KOPT-K1 (cell line): ENCODE measurements around the gene C1QTNF5.

Experiments used
- H3K27ac ChIP-seq: fragments of 200-600 bp; sonication (generic); 2 replicates; pipeline ENCODE4 v1.5.1; 2016; ENCODE audit warnings: antibody characterized with exemption, mild to moderate bottlenecking, low read depth, low read length; ENCODE audit not compliant: poor library complexity, severe bottlenecking
- H3K36me3 ChIP-seq: fragments of 200-600 bp; sonication (generic); 2 replicates; pipeline ENCODE4 v1.5.1; 2017; ENCODE audit warnings: antibody characterized with exemption, mild to moderate bottlenecking, low read length, moderate library complexity; ENCODE audit not compliant: insufficient read depth
- H3K9me3 ChIP-seq: fragments of 200-600 bp; sonication (generic); 2 replicates; pipeline ENCODE4 v1.5.1; 2017; ENCODE audit warnings: antibody characterized with exemption, low read length, mild to moderate bottlenecking; ENCODE audit not compliant: insufficient read depth, poor library complexity, severe bottlenecking

C1QTNF5 gene

DNA sequence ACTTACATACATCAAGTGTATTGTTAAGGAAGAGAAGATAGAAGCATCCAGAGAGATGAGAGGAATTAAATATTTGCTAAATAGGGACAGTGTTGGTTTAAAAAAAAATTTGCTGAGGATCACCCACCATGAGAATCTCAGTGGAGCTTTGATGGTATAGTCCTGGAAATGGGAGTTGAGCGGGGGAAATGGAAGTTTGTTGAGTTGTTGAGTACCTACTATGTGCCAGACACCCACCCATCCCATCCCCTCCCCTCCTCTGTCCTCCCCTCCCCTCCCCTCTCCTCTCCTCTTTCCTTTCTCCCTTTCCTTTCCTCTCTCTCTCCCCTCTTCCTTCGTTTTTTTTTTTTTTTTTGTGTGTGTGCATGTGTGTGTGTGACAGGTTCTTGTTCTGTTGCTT, 10.5 kb upstream of the C1QTNF5 start:
- no peaks in the 10 kb centered on the region for H3K9me3 ChIP-seq
- H3K36me3 ChIP-seq: no peaks in the 10 kb centered on the region
- no peak overlapping the region for H3K27ac ChIP-seq

DNA sequence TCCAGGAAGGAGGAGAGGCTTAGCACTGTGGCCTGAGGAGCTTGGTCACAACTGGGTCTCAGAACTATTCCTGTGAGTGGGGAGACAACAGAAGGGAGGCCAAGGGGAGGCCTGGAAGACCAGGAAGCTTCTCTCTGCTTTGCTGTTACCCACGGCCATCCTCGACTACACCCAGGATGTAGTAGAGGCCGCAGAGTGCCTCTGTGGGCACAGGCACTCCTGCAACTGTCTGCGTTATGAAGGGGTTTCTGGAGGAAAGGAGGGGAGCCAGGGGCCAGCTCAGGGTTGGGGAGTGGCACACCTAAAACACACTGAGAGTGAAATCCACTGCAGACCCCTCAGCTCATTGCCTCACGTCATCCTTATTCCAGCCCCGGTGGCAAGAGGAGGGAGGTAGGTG, 9.6 kb upstream of the C1QTNF5 start:
- H3K36me3 ChIP-seq: no peaks in the 10 kb centered on the region
- no peak overlapping the region for H3K27ac ChIP-seq
- H3K9me3 ChIP-seq: no peaks in the 10 kb centered on the region

DNA sequence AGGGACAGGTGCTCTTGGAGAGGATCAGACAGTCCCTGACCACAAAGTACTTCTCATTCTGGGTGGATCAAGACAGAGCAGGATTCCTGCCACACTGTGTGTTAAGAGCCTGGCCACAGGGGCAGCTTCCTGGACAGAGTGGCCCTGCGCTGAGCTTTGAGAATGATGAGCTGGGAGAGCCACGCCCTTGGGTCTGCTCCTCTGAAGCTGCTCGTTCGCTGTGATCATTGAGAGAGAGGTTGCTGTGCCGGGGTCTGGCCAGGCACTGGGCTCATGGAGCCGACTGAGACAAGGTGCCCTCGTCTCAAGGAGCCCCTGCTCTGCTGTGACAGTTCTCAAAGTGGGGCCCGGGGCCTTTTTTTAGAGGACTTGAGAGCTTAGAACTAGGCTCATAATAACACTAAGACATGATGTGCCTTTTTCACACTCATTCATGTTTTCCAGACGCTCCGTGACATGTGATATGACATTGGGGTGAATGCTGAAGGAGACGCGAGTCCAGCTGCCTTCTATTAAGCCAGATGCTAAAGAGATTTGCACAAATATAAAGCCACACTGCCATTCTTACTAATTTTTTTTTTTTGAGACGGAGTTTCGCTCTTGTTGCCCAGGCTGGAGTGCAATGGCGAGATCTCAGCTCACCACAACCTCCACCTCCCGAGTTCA, 7.4 kb upstream of the C1QTNF5 start:
- Histone ChIP-seq H3K9me3 (no peaks in the 10 kb centered on the region), H3K27ac (no peak overlapping the region), H3K36me3 (no peaks in the 10 kb centered on the region)

DNA sequence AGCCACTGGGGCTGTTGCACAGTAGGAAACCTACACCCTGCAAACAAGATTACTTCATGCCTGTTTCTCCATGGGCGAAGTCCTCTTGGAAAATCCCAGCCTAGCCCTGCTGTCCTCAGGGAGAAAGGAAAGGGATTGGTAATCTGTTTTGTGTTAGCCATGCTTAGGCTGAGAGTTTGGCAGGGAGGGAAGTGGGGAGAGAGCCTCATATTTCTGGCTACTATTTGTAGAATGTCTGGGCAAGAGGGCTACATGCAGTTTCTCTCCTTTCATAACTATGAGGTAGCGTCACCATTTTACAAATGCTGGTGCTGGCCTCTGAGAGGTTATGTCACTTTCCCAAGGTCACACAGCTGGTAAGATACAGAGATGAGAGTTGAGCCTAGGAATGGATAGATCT, 6.6 kb upstream of the C1QTNF5 start:
- H3K36me3 ChIP-seq: no peaks in the 10 kb centered on the region
- no peak overlapping the region for H3K27ac ChIP-seq

DNA sequence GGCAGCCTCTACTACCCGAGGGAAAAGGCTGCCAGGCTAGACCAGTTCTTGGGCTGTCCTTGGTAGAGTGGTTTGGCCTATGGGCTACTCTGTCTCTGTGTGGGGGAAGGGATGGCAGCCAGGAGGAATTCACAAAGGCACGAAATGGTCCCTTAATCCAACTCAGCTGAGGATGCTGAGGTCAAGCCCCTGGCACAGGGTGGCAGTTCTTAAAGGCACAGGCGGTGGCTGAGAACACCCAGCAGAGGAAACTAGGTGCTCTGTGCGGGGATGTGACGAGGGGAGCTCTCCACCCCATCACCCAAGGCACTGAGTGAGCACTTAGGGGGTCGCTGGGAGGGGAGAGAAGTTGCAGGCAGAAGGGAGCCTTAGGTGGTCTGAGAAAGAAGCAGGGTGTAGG, 5.9 kb upstream of the C1QTNF5 start, which contains the start of gene MFRP:
TSS of gene MFRP (minus strand) at position 101 of the 400 bp plus-strand sequence. CDS start 192 bp downstream, outside the sequence.
- no peaks in the 10 kb centered on the region for H3K36me3 ChIP-seq
- no peak within 1 kb of the TSS for H3K27ac ChIP-seq
- H3K9me3 ChIP-seq: no peaks in the 10 kb centered on the region

More for the DNA sequence above, 6.6 kb upstream of the C1QTNF5 start:
- no peaks in the 10 kb centered on the region for H3K9me3 ChIP-seq

DNA sequence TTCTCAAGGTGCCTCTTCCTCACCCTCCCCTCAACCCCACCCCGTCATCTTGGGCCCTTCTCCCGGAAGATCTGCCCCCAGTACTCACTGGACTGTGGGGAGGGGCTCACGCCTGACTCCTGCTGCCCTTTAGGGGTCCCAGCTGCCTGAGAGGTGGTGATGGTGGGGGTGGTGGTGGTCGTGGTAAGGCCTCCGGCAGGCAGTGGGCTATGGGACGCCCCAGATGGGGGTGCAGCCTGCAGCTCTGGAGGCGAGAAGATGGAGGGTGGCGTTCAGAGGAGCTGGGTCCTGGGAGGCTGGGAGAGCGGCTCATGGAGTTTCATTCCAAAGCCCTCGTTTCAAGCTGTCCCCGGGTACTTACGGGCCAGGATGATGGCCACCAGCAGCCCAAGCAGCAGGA, 5.0 kb upstream of the C1QTNF5 start:
- H3K36me3 ChIP-seq: no peaks in the 10 kb centered on the region
- no peak overlapping the region for H3K27ac ChIP-seq

DNA sequence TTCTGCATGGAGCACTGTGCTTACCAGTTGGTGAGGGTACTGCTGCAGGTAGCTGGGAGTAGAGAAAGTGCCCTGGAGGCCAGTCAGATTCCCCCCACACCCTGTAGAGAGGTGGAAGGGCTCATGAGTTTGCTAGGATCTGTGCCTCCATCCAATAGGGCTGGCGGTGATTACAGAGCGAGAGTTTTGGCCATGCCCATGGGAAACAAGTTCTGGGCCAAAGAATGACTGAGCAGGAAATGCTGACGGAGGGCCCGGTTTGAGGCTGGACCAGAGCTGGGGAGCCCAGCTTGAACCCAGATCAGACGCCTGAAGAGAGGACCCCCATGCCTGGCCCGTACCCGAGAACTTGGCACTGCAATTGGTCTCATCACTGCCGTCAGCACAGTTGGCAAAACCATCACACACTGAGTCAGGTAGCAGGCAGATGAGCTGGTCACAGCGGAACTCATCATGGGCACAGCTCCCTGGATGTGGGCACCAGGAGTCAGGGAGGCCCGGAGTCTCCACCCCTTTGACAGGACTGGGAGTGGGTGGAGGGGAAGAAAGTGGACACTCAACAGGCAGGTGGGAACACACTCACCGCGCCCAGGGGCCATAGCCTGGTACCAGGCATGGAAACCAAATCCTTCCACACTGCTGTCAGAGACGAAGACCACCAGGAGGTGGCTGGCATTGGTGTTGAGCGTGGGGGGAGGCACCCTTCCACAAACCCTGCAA, 3.8 kb upstream of the C1QTNF5 start:
- no peaks in the 10 kb centered on the region for H3K9me3 ChIP-seq
- H3K27ac ChIP-seq: no peak overlapping the region
- H3K36me3 ChIP-seq: no peaks in the 10 kb centered on the region

More for the DNA sequence above, 5.0 kb upstream of the C1QTNF5 start:
- H3K9me3 ChIP-seq: no peaks in the 10 kb centered on the region

DNA sequence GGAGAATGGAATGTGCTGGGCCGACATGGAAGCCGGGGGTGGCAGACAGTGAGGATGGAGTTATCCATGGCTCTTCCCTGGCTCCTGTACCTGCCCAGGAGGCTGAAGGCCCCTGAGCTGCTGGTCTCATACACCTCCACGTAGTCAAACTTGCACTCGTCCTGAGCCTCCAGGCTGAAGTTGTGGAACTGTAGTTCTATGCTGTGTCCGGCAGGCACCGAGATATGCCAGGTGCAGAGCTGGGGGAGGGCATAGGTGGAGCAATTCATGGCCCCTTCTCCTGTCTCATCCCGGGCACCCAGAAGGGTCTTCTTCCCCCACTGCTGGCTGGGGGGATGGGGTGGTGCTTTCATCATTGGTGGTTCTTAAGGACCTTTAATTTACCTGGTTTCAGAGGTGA, 3.0 kb upstream of the C1QTNF5 start:
- H3K36me3 ChIP-seq: no peaks in the 10 kb centered on the region
- H3K27ac ChIP-seq: no peak overlapping the region
- H3K9me3 ChIP-seq: no peaks in the 10 kb centered on the region

DNA sequence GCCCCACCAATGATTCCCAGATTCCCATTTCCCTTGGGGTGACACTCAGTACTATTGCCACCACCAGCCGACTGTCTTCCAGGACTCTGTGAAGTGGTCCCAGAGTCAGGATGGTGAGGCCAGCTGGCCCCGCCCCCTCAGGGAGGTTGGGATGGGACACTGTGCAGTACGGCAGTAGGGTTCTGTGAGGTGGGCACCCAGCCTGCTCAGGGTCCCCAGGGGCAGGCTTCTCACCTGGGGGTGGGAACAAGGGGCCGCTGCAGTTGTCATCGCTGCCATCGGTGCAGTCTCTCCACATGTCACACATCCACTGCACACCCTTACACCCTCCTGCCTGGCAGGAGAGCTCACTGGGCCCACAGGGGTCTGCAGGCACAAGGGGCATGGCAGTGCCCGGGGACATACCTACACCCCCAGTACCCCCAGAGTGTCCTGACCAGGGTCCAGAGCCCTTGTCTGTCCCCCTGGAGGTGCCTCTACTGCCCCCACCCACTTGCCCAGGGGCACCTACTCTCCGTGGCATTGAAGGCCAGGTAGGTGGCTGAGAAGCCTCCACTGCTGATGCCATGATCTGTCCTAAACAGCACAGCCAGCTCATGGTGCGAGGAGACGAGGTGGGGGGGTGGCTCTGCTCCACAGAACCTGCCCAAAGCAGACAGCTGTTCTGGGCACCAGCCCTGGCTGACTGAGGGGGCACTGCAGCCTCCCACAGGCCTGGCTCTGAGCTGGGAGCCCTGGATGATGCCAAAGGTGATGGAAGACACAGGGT, 1.9 kb upstream of the C1QTNF5 start:
- H3K27ac ChIP-seq: no peak overlapping the region
- H3K36me3 ChIP-seq: no peaks in the 10 kb centered on the region
- H3K9me3 ChIP-seq: no peaks in the 10 kb centered on the region

DNA sequence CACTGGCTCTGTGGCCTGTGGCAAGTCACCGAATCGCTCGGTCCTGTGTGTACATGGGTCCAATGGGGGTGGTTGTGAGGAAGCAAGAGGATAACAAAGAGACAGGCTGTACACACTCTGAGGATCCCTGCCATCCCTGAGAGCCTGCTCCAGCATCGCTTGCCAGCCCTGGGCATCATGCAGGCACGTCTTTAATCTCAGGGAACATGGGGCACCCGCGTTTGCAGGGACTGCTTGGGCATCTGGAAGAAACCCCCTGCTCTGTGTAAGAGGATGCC, 1.3 kb upstream of the C1QTNF5 start:
- Histone ChIP-seq H3K27ac (no peak overlapping the region), H3K9me3 (no peaks in the 10 kb centered on the region), H3K36me3 (peaks cover 3% of the 10 kb centered on the region; the same call in 1 of the 2 replicates)

DNA sequence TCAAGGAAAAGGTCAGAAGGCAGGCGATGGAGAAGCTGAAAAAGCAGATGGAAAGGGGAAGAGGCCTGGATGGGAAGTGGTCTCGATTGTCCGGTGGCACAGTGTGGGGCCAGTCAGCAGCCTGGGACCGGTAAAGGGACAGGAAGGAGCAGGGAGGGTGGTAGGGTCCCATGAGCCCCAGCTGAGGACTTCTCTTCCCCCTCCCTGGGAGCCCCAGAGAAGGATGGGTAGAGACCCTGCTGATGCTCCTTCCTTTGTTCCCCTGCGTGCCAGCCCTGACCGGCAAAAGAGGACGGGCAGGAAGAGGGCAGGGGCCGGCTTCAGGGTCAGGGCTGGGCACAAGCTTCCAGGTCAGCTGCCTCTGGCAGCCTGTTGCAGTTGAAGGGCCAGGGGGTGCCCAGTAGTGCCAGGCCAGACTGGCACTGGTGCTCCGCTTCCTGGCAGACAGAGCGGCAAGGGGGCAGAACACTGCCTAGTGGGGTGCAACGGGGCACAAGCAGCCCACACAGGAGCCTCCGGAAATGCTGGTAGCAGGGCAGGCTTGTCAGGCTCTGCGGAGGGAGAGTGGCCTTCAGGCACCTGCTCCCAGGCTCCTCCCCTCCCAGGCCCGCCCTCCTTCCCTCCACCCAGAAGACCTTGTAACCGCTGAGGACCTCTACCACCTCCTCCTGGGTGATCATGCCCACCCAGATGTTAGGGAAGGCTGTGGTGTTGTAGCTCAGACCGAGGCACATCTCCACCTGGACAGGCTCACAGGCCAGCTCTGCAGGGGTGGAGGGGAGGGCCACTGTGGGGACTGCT, 739 bp upstream of the C1QTNF5 start:
- Histone ChIP-seq H3K27ac (no peak overlapping the region), H3K36me3 (peaks cover 8% of the 10 kb centered on the region; the same call in 1 of the 2 replicates), H3K9me3 (no peaks in the 10 kb centered on the region)

DNA sequence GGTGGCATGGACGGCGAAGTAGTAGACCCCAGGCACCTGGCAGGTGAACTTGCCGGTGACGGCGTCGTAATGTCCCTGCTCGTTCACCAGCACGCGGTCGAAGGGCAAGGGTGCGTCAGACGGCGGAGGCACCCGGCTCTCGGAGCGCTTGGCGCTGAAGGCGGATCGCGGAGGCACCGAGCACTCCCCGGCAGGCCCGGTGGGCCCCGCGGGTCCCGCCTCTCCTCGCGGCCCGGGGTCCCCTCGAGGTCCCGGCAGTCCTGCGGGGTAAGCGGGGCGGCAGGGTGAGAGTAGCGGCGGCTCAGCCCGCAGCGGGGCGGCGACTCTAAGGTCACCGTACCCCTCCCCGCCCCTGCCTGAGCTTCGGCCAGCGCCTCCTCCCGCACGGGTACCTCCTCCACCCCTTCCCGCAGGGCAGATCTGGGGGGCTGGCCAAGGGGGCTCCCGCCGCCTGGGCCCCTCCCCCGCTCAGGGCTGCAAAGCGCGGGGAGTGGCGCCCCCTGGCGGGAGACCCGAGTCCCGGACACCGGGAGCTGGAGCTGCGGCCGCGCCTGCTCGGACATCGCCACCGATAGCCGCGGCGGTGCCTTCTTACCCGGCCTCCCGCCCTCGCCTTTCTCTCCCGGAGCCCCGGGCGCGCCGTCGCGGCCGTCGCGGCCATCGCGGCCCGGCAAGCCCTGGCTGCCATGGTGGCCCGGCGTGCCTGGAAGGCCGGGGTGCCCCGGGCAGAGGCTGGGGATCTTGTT, 921 bp downstream of the C1QTNF5 start:
- H3K27ac ChIP-seq: no peak overlapping the region

DNA sequence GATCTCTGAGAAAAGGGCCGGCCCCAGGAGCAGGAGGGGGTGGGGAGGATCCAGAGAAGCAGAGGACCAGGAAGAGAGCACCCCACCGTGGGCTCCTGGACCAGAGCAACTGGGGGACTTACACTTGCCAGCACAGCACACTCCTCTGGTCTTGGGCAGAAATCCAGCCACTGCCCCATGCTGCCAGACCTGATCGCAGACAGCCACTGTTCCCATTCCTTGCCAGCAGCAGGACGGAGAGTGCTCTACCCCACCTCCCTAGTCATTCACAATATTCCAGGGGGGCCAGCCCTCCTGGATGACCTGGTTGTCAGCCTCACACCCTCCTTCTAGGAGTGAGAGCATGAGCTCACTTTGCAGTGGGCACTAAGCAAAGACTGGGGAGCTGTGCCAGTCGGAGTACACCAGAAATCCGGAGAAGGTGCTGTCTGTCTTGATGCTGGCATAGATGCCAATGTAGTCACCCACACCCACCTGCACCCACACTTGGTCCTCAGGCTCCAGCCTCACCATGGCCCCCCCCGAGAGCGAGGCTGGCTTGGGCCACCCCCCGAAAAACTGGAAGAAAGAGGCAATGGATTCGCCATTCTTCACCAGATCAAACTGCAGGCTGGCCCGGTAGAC, 1.6 kb downstream of the C1QTNF5 start:
- no peak overlapping the region for H3K27ac ChIP-seq
- H3K36me3 ChIP-seq: peaks cover 12% of the 10 kb centered on the region; the same call in 1 of the 2 replicates
- H3K9me3 ChIP-seq: no peaks in the 10 kb centered on the region

More for the DNA sequence above, 921 bp downstream of the C1QTNF5 start:
- Histone ChIP-seq H3K9me3 (no peaks in the 10 kb centered on the region), H3K36me3 (peaks cover 12% of the 10 kb centered on the region; the same call in 1 of the 2 replicates)
